NCI-H774 (cell line): ENCODE measurements around the gene THAP5.

ENCODE experiments used
- DNase-seq: peaks from one replicate; lab custom pipeline; 2025; lab: John Stamatoyannopoulos, UW

Gene THAP5

DNA sequence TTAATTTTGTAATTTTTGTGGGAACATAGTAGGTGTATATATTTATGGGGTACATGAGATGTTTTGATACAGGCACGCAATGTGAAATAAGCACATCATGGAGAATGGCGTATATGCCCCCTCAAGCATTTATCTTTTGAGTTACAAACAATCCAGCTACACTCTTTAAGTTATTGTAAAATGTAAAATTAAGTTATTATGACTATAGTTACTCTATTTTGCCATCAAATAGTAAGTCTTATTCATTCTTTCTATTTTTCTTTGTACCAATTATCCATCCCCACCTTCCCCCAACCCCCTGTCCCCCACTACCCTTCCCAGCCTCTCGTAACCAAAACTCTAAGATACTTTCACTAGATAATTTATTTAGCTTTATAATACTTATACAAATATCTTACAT is 35.8 kb downstream of the THAP5 start:
- no peak for DNase-seq

DNA sequence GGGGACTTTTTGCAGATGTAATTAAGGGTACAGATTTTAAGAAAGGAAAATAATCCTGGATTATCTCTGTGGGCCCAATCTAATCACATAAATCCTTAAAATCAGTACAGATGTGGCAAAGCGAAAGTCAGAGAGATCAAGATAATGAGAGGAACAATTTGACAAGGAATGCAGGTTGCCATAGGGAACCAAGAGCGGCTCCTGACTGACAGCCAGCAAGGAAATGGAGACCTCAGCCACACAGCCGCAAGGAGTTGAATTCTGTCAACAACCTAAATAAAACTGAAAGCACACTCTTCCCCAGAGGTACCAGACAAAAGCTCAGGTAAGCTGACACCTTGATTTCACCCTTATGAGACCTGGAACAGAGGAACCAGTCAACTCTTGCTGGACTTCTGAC is 40.2 kb downstream of the THAP5 start:
- DNase-seq = peak; percentile 9

DNA sequence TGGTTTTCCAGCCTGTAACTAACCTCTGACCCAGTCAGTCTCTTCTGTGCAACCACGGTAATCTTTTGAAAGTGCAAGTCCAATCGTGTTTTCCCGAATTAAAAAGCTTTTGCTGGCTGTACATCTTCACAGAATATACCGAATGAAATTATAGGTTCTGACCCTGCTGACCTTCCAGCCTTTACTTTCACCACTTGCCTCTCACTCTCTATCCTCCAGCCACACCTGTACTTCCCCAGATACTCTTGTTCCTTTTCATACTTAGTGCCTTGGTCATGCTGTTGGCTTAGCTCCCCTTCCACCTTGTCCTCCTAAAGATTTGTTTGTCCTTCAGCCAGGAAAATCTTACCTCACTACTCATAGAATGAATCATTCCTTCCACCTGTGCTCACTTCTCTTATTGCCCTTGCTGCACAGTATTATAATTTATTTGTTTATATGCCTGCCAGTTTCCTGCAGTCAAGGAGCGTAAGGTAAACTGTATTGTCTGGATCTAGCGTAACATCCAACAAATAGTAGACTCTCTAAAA is 41.3 kb downstream of the THAP5 start:
- no peak for DNase-seq

DNA sequence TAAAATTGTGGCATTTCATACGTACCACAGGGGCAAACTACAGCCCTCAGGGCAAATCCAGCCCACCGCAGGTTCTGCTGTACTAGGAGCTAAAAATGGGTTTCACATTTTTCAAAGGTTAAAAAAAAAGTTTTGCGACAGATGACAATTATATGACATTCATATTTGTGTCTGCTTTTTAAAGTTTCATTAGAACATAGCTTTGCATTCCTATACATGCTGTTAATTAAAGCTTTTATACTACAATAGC is 42.8 kb downstream of the THAP5 start:
- no peak for DNase-seq

DNA sequence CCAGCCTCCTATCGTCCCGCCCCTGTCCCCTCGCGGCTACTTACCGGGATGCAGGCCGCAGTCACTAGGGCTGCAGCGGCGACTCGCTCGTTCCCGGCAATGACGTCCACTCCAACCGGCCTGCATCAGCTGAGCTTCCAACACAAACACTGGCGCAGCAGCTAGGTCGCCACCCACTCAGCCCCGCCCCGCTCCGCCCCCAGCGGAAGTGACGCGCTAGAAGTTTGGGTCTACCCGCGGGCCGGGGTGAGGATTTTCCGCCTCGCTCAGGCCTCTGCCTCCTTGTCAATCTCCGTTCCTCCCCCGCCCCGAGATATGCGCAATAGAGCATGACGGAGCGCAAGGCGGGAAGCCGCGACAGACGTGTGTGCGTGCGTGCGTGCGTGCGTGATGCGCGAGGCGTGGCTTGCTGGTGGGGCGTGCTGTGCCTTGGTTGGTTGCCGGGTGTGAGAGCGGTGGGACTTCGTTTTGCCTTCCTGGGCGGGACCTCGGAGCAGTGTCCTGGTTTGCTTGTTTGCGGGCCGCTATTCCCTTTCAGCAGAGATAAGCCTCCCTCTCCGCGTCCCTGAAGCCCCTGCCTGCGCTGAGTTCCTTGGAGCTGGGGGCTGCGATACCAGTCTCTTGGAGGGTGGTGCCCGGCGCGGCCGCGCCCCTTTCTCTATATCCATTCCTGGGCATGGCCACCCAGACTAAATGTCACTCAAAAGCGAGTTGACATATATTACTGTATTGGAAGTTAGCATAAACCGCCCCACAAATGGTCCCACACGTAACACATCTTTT is 43.3 kb downstream of the THAP5 start, which contains the start of gene PNPLA8:
TSS of gene PNPLA8 (minus strand) at position 151 of the 783 bp plus-strand sequence. CDS start 10,644 bp downstream, outside the sequence.
- peak; percentile 99 for DNase-seq

DNA sequence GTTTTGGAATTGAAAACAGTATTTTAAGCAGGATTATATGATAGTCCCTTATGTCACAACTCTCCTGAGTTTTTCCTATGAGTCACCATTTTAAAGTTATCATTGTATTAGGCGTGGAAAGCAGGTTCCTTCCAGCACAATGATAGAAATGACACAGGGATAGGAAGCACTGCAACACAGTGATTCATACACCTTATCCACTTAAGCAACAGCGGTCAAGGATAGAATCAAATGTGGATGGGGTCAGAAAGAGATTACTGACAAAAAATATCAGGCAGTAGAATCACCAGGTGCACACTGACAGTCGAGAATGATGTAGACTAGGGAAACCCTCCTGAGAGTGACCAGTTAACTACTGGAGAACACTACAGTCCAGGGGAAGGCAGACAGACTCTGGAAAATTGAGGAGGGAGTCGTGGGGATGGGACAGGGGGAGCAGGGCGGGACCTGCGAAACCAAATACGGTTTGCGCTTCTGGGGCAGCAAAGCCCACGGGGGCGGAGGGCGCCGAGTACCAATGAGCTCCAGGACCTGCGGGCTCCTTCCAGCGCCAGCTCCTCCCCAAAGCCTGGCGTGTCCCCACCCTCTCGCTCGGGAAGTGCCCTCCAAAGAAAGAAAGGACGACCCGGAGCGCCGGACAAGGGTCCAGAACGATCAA is 44.0 kb downstream of the THAP5 start:
- peak; percentile 85 for DNase-seq

DNA sequence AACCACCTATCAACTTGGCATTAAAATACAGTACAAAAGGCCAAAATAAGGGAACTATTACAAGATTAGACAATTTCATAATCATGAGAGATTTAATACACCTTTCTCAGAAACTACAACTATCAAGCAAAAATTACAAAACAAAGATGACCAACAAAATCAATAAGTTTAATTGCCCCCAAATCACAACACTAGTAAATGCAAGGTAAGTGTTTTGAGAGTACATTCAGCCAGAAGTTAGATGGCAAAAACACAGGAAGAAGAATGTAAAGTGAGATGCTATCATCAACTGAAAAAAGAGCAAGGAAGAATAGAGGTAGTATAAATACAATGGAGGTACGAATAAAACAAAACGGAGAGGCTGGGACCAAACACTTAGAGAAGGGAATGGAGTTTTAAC is 46.7 kb downstream of the THAP5 start:
- no peak for DNase-seq

DNA sequence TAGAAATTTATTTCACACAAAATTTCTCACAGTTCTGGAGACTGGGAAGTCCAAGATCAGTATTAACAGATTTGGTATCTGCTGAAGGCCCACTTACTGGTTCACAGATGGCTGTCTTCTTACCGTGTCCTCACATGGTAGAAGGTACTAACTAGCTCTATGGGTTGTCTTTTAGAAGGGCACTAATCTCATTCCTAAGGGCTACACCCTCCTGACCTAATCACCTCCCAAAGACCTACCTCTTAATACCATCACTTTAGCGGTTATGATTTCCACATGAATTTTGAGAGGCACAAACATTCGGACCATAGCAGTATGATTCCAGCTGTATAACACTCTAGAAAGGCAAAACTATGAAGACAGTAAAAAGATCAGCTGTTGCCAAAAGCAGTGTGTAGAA is 51.6 kb downstream of the THAP5 start:
- DNase-seq = no peak

DNA sequence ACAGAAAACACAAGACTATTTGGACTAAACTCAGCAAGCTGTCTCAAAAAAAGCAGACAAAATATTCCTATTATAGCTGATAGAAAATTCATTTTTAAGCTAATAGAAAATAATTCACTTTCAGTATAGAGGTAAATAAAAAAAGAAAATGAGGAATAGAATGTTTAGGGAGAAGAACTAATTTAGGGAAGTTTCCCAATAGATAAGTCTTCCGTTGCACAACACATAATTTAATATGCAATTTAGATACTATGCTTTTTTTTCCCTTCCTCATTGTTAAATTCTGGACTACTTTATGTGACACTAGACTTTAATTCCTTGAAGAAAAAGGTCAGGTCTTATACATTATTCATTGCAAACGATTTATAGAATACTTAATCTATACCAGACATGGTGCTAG is 53.9 kb downstream of the THAP5 start:
- DNase-seq = no peak

DNA sequence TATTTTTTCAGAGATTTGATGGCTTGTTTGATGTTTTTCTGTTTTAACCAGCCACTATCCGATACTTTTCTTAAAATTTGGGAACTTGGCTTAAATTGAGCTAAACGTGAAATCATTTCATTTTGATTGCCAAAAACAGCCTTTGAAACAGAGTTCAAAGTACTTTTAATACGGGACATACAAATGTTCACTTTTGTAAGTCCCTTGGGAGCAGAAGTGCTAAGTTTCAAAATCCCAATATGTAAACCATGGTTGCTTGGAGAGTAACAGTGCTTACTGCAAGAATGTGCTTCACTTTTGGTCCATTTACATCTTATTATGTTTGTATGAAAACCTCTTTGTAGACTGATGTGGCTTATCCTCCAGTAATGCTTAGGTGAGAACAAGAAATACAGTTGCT is 54.5 kb downstream of the THAP5 start:
- DNase-seq = no peak
